GM12874 (cell line): ENCODE measurements around the gene HTR1D.

Experiments used
- TF ChIP-seq, protein P1 (sequence below): IDR thresholded peaks from 2 replicates; pipeline ENCODE4 v1.5.1; 2011; ENCODE audit warnings: low read depth, mild to moderate bottlenecking, control low read depth, low read length, moderate library complexity; ENCODE audit not compliant: insufficient read depth

The HTR1D gene

DNA sequence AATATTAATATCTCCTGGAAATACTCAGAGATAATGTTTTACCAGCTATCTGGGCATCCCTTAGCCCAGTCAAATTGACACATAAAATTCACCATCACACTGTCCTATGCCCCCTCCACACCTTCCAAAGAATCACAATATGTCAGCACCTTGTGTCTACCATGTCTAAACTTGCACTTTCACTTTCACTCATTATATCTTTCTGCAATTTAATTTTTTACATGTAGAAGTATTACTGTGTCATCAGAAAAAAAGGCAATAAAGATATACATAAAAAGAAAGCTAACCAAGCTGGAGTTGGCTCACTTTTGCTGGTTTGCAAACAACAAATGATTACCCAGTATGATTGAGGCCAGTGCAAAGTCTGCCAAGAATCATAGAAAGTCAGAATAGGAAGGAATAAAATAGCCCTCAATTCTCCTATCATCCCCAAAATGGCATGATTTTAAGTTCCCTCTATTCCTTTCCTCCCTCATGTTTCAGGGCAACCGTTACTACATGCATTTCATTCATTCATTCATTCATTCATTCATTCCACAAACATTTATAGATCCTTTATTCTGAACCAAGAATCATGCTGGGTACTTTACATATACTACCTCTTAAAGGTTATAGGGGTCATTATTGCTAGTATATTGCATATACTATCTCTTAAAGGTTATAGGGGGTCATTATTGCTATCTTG is 42.7 kb downstream of the HTR1D start:
- TF ChIP-seq, protein P1, sequence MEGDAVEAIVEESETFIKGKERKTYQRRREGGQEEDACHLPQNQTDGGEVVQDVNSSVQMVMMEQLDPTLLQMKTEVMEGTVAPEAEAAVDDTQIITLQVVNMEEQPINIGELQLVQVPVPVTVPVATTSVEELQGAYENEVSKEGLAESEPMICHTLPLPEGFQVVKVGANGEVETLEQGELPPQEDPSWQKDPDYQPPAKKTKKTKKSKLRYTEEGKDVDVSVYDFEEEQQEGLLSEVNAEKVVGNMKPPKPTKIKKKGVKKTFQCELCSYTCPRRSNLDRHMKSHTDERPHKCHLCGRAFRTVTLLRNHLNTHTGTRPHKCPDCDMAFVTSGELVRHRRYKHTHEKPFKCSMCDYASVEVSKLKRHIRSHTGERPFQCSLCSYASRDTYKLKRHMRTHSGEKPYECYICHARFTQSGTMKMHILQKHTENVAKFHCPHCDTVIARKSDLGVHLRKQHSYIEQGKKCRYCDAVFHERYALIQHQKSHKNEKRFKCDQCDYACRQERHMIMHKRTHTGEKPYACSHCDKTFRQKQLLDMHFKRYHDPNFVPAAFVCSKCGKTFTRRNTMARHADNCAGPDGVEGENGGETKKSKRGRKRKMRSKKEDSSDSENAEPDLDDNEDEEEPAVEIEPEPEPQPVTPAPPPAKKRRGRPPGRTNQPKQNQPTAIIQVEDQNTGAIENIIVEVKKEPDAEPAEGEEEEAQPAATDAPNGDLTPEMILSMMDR: no peak

DNA sequence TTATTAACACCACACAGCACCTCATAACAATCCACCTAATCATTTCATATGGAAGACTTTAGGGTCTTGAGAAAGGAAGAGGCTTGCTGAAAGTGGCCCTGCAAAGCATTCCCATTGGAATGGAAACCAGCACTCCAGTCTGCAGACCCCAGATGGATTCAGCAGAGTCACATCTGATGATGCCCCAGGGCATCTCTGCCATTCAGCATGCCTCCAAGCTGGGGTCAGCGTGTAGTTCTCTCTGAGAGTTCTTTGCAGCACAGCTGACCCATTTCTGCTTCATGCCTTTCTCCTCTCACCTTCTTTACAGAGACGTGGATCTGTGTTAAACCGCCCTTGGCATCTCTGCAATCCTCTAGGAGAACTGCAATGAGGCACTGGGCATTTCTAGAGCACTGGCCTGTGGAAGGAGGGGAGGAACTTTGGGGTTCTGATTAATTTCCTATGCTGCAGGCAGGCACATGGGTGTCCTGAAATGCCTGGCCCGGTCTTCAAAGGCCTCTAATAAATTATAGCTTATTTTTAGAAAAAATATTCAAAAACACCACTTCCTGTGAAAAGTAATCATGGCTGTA is 46.0 kb downstream of the HTR1D start:
- TF ChIP-seq, protein P1: no peak

DNA sequence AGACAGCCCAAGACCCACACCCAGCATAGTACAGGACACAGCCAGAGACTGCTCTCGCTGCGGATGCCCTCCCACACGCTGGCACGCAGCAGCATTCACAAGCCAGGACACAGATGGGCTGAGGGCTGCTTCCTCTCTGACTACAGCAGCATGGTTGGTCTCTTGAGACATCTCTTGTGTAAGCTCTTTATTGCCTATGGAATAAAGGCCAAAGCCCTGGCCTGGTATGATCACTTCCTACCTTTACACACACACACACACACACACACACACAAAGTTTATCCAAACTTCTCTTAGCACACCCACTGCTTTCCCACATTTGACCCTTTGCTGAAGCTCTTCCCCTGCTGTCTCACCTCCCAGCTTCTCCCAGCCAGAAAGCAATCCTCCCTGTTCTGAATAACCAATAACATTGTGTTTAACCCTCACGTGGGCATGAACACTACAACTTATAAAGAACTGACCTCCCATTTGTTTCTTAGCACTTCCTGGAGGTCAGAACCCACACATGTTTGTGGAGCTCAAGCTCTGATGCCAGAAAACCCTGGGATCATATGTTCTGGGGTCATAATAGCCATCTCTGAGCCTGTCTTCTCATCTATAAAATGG is 47.5 kb downstream of the HTR1D start:
- TF ChIP-seq, protein P1: no peak

DNA sequence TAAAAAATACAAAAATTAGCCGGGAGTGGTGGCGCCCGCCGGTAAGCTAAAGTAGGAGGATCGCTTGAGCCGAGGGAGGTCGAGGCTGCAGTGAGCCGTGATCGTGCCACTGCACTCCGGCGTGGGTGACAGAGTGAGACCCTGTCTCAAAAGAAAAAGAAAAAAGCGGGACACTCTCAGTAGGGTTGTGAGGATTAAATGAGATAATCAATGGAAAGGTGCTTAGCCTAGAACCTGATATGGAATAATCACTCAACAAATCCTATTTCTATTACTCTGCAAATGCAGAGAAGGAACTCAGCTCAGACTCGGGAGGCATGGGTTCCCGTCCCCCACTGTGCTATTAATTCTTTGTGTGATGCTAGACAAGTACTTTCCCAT is 48.1 kb downstream of the HTR1D start:
- TF ChIP-seq, protein P1: no peak

DNA sequence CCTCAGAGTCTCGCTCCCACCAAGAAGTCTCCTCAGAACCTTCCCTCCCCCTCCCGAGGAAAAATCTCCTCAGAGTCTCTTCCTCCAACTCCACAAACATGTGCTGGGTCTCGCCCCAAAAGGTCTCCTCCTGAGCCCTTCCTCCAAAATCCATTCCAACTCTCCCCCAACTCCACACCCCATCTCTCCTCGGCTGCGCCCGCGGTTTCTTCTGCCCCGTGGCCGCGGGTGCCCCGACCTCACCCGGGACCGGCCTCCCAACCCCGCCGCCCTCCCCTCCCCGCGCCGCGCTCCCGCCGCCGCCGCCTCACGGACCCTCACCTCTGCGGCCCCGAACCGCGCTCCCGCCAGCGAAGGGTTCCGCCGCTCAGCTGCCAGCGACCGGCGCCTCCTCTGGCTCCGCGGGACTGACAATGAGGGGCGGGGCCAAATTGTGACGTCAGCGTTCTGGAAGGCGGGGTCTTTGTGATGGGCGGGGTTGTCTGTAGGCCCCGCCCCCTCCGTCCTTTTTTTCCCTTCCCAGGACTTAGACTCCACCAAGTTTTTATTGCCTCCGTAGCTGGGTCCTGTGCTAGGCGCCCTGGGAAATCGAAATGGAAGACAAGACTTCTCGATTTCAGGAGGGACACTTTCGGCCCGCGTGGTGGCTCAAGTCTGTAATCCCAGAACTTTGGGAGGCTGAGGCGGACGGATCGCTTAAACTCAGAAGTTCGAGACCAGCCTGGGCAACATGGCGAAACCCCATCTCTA is 48.7 kb downstream of the HTR1D start, which contains the start of gene LUZP1:
LUZP1 (minus strand) TSS at position 412 of the 750 bp plus-strand sequence.
- TF ChIP-seq, protein P1: no peak

DNA sequence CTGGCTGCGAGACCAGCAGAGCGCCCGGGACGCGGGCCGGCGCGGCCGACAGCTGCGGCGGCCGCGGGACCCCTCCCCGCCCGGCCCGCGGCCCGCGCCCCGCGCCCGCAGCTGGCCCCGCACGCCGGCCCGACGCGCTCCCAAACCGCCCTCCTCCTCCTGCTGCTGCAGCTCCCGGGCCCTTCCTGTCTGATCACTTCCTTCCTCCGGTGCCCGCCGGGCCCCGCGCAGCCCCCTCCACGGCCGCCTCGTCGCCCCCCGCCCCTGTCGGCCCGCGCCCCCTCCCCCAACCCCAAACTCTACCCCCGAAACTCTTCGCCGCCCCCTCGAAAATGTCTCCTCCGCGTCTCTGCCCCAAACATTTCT is 49.2 kb downstream of the HTR1D start:
- TF ChIP-seq, protein P1: no peak

DNA sequence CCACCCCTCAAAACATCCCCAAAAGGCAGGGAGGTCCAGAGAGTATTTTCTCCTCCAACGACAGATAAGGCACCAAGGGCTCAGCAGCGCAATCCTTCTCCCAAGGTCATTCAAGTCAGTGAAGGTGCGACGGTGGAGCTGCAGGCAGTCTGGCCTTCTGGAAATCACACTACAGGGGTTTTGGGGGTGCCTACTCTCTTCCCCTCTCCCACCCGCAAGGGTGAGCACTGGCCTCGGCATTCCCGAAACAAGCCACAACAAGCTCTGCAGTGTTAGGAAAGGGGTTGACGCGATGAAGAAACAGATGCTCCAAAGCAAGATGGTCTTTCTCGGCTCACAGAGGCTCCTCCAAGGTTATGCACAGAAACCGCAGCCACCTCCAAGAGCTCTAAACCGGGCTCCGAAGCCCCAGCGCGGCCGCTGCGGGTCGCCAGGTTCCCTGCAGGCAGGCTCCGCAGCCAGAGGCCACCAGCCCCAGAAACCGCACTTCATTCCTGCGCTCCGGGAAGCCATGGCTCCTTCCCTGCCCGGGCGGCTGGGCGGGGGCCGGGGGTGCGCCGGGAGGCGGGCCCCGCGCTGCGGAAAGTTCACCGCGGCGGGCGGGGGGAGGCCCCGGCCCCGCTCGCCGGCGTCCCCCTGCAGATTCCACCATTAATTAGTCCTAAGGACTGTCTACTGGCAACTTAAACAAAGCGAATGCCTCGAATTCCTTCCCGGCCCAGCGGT is 49.8 kb downstream of the HTR1D start:
- TF ChIP-seq, protein P1: no peak
